Measurements from ENCODE around the gene PLCH2. TPM values are rescaled to one million over a fixed set of nuclear protein-coding genes. Genes with fewer than 3 reads are reported as not detected.

Gene PLCH2
- total RNA-seq, 1 donor from 2014 or later, result under 0.01 TPM

DNA sequence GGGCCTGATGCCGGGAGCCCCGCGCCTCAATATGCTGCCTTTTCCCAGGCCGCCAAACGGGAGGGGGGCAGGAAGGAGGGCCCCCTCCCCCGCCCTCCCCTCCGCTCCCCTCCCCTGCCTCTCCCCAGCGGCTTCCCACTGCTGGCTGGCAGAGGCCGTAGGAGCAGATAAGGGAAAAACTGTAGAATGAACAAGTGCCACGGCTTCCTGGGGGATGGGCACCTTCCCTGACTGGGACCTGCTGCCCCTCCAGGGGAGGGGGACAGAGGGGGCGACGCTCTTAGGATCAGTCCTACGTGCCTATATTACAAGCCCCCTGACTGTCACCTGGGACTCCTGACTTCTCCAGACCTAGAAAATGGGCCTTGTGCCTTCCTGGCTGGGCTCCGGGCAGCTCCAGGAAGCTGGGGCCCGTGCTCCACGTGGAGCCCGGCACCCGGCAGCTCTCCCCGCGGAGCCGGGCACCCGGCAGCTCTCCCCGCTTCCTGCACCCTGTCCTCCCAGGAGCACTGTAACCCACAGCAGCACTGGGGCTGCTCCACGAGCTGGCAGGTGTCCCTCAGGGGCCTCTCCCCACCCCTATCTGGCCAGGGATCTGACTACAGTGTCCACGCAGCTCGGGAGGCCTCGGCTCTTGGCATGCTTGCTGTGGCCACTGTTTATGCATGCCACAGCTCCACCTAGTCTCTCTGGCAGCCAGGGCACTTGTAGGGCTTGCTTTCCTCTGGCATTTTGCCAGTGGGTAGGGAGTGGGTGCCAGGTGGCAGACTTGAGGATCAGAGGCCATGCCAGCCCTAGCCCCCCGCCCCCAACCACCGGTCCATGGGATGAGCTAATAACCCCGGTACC, 54.6 kb downstream of the PLCH2 start:
- DNase-seq, result no peak

DNA sequence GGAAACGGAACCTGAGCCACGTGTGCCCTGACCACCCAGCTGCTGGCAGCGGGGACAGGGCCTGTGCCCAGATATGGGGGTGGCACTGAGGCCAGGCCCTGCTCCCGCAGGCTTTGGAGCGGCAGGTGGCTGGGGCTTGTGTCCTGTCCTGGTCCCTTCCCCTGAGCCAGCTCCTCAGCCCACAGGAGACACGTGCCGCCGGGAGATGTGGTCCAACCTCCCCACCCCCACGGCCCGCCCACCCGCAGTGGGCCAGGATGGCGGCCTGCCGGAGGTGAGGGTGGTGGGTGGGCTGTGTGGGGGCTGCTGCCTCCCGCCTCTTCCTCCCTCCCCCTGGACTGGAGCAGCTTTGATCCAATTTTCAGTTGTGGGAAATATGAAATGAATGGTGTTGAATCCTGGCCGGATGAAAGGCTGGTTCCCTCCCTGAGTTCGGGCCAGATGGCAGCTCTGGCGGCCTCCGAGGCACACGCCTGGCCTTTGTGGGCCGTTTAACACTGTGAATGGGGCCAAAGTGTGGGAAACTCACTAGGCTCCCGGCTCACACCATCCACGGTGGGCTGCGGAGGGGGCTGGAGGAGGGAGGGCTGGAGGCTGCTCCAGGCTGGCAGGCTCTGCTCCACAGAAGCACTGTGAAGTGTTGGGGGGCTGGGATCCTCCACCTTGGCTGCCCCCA, 56.5 kb downstream of the PLCH2 start:
- no peak for DNase-seq

DNA sequence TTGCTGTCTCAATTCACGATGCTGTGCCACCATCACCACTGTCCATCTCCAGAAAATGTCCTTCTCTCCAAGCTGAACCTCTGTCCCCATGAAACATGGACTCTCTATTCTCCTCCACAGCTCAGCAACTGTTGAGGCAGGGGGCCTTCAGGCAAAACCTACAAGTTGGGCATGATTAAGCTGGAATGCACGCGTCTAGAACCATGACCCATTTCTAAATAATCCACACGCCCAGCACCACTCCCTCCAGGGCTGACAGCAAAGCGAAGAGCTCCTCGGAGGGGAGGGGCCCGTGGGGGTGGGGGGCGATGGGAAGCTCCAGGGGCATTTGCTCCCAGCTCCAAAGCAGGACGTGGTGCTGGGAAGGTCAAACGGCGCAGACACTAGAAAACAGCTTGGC, 57.3 kb downstream of the PLCH2 start:
- no peak for DNase-seq

DNA sequence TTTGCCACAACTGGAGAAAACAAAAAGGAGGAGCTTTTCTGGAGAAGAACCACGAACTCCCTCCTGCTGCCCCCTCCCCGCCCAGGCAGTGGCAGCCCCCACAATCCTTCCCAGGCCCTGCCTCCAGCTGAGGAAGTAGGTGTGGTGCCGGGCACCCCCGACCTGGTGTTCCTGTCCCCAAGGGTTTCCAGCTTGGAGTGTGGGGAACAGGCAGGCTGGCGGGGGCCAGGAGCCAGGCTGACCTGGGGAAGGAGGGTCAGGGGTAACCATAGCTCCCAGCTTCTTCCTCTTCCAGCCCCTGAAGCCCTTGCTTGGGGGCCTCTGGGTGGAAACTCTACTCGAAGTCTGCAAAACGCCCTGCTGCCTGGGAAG, 58.2 kb downstream of the PLCH2 start:
- no peak for DNase-seq

DNA sequence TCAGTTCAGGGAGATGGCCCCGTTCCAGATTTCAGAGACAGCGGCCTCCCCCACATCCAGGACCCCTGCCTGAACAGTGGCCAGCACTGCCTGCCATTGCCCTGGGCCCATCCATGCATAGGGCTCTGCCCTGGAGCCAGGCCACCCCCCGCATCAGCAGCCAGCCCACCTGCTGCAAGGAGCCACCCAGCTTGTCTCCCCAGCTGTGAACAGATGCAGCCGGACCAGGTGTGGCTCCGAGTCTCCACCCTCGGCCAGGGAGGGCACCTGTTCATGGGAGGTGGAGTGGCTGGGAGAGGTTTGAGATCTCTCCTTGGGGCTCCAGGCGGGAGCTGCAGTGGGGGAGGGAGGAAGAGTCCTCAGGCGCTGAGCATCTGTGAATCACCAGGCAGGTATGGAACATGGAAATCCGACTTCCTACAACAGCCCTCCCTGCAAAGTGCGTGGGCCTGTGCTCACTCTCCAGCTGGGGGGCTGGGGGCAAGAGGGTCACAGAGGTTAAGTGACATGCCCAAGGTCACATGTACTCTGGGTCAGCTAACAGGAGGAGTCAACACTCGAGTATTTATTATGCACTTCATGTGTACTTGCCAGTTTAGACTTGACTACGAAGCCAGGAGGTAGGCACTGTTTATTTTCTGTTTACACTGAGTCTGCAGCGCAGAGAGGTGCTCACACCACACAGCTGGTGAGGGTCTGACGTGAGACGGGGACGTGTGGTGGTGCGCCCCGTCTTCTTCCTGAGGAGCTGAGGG, 58.8 kb downstream of the PLCH2 start:
- peak; percentile 53 for DNase-seq

DNA sequence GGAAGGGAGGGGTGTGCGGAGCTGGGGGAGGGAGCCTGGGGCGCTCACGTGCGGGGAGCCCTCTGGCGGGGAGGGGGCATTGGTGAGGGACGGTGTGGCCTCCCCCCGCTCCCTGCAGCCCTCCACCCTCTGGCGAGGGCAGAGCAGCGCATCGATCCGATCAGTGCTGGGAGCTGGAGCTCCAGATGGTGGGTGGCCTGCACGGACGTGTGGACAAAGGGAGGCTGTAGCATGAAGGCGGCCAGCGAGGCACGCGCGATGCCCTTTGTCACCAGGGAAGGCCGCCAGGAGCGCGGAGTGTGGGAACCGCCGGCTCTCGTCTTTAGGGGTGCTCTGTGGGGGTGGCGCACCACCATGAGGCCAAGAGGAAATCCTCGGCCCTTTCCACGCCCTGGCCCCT, 59.4 kb downstream of the PLCH2 start:
- DNase-seq, result no peak

DNA sequence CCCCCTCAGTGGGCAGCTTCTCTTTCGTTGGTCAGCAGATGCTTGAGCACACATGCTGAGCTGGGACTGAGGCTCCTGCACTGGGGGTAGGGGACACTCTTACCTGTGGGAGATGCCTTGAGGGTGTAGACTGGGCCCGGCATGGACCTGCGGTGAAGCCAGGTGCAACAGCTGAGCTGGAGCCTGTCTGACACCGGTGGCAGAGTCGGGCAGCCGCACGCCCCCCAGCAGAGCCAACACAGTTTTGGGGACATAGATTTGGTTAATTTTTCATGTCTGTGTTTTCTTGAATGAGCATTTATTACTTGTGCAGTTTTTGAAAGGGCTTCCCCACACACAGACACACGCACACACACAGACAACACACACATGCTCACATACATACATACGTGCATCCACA, 59.9 kb downstream of the PLCH2 start:
- DNase-seq, result no peak

DNA sequence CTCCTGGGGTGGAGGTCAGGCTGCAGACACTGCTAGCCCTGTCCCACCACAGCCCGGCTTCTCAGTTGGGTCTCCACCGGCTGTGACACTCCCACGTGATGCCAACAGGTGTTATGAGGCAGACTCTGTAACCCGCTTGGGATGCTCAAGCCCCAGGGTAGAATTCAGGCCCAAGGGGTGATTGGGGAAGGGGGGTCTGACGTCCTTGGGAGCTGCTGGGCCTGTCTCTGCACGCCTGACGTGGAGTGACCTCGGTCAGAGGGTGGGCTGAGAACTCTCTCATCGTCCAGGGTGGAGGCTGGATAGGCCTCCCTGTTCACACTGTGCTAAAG, 61.7 kb downstream of the PLCH2 start:
- DNase-seq, result no peak

DNA sequence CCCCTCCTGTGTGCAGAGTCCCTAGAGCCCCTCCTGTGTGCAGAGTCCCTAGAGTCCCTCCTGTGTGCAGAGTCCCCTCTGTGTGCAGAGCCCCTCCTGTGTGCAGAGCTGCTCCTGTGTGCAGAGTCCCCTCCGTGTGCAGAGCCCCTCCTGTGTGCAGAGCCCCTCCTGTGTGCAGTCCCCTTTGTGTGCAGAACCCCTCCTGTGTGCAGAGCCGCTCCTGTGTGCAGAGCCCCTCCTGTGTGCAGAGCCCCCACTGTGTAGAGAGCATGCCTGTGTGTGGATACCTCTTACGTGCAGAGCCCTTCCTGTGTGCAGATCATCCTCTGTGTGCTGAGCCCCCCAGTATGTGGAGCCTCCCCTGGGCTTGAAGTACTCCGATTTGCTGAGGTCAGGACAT, 62.3 kb downstream of the PLCH2 start:
- DNase-seq, result no peak

DNA sequence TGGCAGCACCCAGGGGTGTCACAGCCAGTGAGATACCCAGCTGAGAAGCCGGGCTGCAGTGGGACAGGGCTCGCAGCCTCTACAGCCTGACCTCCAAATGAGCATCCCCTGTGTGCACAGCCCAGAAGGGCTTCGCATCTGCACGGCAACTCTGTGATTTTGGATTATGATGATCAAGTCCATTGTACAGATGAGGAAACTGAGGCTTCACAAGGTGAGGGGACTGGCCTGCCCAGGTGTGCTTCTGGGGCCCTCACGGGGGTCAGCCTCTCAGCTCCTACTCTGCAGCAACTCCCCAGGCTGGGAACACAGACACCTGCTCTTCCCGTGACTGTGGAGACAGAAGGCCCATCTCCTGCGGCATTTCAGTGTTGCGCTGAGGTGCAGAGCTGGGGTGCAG, 62.8 kb downstream of the PLCH2 start:
- DNase-seq, result no peak

DNA sequence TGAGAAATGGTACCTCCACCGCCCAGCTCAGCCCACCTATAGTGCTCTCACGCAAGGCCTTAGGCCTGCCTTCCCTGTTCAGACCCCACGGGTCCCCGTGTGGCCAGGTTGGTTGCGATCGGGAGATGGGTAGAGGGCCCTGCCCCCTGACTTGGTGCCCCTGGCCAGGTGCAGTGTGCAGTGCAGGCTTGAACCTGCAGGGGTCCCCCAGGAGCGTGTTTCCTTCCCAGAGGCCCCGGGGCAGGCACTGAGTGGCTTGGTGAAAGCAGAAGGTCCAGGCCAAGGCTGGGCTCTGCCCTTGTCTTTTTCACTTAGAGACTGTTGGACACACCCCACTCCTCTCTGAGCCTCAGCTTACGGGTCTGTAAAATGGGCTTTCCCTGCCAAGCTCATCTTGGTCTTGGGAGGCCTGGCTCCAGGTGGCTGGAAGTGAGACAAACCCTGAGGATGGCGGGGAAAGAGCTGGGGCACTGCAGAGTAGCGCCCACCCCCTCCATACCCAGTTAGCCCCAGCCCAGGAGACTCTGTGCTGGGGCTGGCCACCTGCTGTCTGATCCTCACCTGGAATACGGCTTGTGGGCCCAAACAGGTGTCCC, 63.3 kb downstream of the PLCH2 start:
- DNase-seq, result no peak

DNA sequence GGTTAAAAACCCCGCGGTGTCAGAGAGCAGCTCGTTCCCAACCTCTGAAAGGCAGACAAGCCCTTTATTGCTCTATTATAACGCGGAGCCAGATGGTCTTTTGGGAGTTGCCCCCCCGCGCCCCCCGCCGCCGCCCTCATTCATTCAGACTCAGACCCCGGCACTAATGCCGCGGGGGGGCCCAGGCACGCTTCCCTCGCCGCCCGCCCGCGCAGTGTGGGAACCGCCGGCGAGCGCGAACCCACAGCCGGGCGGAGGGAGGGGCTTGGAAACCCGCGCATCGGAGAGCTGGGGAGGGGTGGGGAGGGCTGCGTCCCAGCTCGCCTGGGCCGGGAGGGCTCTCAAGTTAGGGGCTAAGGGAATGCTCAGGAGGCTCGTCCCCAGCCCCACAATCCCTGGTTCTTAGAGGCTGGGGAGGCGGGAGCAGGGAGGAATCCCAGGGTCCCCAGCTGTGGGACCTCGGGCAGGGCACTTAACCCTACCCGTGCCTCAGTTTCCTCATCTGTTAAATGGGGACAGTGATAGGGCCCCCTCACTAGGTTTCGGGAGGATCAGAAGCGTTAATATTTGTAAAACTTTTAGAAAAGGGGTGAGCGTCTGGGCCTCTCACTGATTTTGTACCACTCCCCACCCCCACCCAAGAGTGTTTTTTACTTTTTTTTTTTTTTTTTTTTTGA, 64.9 kb downstream of the PLCH2 start:
- no peak for DNase-seq

DNA sequence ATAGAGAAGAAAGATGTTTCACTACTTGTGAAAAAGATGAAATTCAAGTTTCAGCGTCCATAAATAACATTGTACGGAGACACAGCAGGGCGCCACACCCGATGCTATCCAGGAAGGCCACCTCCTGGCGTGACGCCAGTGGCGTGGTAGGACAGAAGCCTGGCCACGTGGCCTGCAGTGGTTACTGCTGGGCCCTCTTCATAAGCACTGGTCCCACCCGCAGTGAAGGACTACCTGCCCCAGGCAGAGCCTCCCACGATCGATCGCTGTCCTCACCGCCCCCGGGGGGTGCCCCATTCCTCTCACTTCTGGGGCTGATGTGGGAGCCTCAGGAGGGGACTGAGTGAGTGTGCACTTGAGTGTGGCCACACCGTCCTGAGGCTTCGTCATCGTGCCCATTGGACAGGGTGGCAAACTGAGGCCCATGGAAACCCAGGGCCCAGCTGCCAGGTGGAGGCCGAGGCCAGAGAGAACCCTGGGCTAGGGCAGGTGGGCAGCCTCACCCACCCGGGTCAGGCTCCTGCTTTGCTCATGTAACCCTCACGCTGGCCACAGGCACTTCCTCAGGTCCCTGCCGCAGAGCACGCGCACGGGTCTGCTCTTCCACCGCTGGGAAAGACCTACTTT, 65.6 kb downstream of the PLCH2 start:
- no peak for DNase-seq

DNA sequence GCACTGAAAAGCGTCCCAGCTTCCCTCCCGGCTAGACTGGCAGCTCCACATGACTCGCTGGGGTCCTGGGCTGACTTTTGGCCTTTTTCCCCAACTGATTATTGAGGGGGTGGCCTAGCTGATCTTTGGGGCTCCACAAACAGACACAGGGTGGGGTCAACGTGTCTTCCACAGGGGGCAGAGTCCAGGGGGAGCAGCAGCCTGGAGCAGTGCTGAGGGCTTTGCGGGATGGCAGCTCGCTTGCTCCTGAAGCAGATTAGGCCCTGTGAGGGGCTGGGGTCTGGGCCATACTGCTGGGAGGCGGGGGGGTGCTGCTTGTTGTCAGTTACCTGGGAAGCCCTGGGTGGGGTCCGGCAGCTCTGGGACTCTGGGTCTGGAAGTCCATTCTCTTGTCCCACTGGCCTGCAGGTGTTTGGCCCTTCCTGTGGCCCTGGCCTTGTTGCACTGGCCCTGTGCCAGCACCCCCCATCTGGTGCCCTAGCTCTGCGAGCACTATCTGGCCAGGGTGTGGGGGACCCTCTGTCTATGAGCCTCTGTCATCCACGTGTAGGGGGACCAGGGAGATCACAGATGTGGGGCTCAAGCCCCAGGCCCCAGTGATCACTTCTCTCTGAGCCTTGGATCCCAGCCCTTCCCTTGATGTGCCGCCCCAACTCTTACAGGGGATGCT, 66.3 kb downstream of the PLCH2 start:
- DNase-seq, result no peak

DNA sequence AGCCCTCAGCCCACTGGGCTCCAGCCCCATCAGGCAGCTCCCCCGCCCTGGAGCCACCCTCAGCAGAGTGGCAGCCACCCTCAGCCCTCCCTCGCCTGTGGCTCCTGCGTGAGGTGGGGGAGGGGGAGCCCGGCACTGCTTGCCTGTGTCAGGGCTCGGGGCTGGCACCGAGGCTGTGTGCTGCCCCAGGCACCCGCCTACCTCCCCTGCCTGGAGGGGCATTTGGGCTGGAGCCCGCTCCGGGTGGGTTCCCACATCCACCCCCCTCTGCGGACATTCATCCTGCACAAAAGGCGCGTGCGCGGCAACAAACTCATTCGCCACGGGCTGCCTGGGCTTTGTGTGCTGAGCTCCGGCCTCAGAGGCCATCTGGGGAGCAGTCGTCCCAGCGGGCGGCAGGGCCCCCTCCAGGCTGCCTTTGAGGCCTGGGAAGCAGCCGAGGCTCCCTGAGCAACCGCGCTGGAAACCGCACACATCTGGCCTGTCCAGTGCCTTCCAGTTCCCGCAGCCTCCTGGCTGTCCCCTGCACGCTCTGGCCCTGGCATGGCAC, 67.5 kb downstream of the PLCH2 start:
- no peak for DNase-seq

DNA sequence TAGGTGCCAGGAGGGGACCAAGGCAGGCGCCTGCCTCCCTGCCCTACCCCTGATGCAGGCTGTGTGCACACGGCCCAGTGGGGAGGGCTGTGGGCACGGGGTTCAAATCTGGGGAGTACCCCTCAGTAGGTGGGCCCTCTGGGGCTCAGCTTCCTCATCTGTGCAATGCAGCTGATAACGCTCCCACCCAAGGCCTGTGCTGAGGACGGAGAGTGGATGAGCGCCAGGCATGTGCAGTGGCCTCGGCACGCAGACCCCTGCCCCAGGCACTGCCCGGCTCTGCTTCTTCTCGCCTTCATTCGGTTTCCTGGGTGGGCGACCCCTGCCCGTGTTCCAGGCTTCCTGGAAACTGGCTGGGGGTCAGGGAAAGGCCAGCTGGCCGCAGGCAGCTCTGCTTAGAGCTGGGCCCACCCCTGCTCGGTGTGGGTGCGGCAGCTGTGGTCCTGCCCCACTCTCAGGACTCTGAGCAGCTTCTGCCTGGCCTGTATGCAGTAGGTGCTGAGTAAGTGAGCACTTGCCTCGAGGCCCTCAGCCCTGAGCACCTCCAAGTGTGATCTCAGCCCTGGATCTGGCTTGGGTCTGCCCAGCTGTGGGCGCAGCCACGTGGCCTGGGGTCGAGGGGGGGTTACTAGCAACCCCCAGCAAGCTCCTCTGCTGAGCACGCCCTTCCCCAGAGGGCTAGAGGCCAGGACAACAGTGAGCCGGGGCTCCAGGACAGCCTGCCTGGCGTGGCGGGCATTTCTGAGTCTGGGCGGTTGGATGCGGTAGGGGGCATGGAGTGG, 68.2 kb downstream of the PLCH2 start:
- DNase-seq, result no peak

DNA sequence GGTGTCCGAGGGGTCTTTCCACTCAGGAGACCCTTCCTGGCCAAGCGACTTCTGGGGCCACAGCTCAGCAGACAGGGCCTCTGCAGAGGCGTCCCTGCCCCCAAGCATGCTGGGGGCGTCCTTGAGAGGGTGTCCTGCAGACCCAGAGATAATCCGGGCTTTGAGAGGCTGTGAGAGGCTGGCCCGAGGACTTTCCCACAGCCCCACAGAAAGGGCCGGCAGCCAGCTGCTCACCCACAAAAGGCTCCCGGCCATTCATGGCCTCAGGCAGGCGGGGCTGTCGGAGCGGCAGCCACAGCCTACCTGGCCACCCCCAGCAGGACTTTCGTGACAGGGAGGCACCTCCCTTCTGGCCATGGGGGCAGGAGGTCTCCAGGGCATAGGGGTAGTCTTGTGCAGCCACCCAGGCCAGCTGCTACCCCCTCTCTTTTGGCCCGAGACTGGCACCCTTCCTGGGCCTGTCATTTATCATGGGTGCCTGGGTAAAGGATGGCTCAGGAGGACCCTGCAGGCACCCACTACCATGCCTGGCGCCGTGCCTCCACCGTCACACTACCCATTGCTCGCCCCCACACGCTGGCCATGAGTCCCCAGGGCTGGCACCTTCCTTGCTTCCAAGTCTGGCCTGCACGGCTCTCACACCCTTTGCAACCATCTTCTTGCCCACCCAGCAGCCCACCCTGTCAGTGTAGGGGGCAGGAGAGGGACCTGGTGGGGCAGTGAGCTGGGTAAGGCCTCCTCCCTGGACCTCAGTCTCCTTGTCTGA, 69.0 kb downstream of the PLCH2 start:
- no peak for DNase-seq

DNA sequence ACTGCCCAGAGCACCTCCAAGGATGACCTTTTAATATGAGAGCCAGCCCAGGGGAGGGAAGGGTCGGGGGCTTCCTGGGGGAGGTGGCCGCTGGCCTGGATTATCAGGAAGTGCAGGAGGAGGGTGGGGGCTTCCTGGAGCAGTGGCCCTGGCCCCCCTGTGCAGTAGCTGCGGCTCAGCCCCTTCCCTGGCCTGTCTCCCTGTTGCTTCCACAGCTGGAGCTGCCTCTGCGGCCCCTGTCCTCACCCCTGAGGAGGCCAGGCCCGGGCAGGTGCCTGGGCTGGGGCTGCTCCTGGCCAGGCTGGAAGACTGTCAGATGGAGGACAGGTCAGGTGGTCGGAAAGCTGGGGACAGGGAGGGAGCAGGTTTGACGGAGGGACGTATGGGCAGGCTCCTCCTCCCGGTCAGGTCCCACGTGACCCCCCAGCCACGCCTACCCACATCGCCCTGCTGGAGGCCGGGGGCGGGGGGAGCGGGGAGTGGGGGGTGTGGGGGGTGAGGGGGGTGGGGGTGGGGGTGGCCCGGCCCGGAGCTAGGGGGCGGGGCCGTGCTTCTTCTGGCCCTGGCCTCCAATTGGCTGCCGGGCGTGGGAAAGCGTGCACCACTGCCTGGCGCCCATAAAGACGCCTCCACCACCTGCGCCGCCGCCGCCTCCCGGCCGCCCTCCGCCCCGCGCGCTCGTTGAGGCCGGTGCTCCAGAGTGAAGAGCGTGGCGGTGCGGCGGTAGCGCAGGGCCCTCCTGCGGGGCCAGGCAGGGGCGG, 69.8 kb downstream of the PLCH2 start:
- peak; percentile 91 for DNase-seq

Measured in dermis blood vessel endothelial cell (primary cell).